Endometrial microvascular endothelial cells (primary cell): ENCODE data around the gene BMERB1. TPM values are rescaled to one million over a fixed set of nuclear protein-coding genes. Genes with fewer than 3 reads are reported as not detected.
"Not testable (repeated sequence)": the region's sequence is repeated elsewhere in the genome, so short reads cannot be mapped to it uniquely, and the experiment has no call there.

ENCODE experiments used
- in situ Hi-C: cut with HindIII; loops from 2 replicates; pipeline ENCODE4 v1.10.0; 2017; ENCODE audit warnings: low sequenced_read_pairs, low pct_unique_long_range_greater_than_20kb; ENCODE audit errors: inconsistent ontology term
- total RNA-seq: library from RNA; depleted of rRNA; stranded (reverse); fragments of >200 nt; gene quantifications from one replicate; pipeline ENCODE4 v1.2.3, GENCODE V29; 2015; ENCODE audit errors: inconsistent ontology term

The BMERB1 gene
- total RNA-seq, 1 donor from 2014 or later = 28.4 TPM

- in situ Hi-C loops = no loop called here
Measured at GRCh38 chr16:15572329-15573001, 138.1 kb downstream of the BMERB1 start.

DNA sequence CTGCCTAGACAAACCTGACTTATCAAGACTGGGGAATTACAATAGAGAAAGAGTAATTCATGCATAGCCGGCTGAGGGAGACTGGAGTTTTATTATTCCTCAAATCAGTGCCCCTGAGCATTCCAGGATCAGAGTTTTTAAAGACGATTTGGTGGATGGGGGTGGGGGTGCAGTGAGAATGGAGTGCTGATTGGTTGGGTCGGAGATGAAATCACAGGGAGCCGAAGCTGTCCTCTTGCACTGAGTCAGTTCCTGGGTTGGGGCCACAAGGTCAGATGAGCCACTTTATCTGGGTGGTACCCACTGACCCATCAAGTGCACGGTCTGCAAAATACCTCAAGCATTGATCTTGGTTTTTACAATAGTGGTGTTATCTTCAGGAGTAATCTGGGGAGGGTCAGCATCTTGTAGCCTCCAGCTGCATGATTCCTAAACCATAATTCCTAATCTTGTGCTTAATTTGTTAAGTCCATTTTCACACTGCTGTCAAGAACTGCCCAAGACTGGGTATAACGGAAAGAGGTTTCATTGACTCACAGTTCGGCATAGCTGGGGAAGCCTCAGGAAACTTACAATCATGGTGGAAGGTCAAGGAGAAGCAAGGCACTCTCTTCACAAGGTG, 139.0 kb downstream of the BMERB1 start:
- in situ Hi-C loops = no loop called here

GRCh38 chr16:15573896-15574613, 139.7 kb downstream of the BMERB1 start:
- in situ Hi-C loops = not testable (repeated sequence)

GRCh38 chr16:15574614-15574948, 140.2 kb downstream of the BMERB1 start:
- in situ Hi-C loops = no loop called here

DNA sequence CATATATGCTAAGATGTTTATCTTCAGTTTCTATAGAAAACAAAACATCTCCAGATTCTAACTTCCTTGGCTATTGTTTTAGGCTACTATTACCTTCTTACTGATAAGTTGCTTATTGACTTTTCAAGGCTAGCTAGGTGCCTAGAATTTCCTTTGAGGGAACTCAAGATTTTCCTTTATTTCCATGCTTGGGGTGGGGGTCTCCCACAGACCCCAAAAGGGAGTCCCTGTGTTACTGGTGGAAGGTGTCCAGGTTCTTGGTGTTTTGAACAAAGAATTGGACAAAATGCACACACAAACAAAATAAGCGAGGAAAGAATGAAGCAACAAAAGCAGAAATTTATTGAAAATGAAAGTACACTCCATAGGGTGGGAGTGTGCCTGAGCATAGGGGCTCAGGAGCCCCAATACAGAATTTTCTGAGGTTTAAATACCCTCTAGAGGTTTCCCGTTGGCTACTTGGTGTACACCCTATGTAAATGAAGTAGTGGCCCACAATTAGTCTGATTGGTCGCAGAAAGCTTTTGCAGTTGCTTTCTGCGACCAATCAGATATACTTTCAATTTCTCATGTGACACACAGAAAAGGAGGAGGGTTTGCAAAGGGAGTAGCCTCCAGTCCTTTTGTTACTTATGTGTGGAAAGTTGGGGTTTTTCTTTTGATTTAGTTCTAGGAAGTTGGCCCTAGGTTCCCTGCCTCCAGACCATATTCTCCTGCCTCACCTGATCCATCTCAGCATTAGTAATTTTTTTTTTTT, 141.1 kb downstream of the BMERB1 start:
- in situ Hi-C loops = no loop called here

DNA sequence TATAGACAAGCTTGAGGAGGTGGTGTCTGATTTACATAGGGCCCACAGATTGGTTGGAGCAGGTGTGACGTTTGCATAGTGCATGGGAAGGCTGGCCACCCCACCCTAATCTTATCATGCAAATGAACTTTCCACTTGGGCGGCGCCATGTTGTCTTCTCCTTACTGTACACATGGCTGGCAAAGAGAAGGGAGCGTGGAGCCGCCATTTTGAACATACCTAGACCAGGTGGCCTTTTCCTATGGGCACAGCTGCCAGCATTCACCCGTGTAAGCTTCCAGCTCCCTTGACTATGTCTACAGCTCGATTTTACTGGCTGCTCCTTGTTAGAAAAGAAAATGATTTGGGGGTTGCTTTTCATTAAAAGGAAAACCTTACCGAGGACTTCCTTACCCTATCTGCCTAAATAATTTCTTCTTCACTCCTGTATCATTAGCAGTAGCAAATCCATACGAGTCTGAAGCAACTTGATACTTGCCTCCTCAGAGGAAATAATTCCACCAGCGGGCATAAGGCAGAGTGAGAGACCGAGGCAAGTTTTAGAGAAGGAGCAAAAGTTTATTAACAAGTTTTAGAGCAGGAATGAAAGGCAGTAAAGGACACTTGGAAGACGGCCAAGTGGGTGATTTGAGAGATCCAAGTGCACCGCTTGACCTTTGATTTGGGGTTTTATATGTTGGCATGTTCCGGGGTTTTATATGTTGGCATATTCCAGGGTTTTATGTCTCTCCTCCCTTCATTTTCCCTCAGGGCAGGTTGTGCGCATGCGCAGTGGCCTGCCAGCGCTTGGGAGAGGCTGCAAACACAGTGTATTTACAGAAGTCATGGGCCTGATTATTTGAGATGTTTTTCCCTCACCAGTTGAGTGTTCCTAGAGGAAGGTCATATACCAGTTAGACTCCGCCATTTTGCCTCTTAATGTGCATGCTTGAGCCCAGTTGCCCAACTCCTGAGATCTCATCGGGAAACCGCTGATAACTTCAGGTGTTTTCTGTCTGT, 142.9 kb downstream of the BMERB1 start:
- in situ Hi-C loops = no loop called here

GRCh38 chr16:15578824-15579223, 144.4 kb downstream of the BMERB1 start:
- in situ Hi-C loops = no loop called here

GRCh38 chr16:15581127-15581815, 146.9 kb downstream of the BMERB1 start:
- in situ Hi-C loops = no loop called here

DNA sequence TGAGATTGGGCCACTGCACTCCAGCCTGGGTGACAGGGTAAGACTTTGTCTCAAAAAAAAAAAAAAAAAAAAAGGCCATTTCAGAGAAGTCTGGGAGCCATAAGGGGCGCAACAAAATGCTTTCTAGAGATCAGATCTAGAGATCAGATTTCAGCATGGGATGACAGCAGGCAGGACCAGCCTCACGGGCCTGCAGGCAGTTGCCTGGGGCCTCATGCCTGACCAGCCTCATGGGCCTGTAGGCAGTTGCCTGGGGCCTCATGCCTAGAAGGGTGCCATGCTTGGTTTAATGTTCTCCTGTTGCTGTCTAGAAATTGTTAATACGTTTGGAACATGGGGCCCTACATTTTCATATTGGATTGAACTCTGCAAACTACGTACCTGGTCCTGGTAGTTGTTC, 149.1 kb downstream of the BMERB1 start:
- in situ Hi-C loops = no loop called here

GRCh38 chr16:15585956-15586355, 151.6 kb downstream of the BMERB1 start:
- in situ Hi-C loops = no loop called here

DNA sequence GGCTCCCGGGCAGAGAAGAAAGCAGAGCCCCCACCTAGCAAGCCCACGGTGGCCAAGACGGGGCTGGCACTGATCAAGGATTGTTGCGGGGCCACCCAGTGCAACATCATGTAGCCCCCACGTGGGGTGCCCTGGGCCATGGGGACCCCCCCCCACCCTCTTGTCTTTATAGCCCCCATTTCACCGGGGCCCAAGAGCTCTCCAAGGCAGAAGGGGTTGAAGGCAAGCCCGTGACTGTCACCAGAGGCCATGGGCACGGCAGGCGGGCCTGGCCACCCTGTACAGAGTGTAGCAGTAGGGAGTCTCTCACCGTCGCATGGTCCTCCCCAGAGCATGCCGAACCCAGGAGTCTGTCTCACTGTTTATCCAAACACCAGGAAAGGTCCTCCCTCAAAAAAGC, 152.3 kb downstream of the BMERB1 start:
- in situ Hi-C loops = no loop called here

DNA sequence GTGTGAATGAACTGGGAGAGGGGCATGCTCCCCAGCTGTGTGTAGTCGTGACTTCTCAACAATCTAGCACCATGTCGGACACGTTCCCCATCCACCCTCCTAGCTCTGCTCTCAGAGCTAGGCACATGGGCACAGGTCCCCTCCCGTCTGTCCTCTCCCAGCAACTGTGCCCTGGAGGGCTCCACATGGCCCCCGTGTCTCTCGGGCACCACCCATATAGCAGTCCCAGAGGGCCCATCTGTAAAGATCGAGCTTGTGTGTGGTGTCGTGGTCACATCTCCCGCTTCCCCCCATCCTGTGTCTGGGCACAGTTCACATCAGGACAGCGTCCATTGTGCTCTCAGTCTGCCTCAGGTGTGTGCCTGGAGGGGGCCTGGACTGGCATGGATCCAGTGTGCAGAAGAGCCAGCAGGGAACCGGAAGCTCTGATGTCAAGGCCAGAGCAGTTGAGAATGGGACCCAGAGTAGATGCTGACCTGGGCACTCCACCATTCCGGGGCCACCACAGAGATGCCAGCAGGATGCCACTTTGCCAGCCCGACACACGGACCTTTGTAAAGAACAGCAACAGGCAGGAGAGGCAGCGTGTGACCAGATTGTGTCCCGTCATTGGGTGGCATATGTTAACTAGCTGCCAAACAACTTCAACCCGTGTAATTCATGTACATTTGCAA, 152.9 kb downstream of the BMERB1 start:
- in situ Hi-C loops = no loop called here

GRCh38 chr16:15592324-15592723, 157.9 kb downstream of the BMERB1 start:
- in situ Hi-C loops = no loop called here

DNA sequence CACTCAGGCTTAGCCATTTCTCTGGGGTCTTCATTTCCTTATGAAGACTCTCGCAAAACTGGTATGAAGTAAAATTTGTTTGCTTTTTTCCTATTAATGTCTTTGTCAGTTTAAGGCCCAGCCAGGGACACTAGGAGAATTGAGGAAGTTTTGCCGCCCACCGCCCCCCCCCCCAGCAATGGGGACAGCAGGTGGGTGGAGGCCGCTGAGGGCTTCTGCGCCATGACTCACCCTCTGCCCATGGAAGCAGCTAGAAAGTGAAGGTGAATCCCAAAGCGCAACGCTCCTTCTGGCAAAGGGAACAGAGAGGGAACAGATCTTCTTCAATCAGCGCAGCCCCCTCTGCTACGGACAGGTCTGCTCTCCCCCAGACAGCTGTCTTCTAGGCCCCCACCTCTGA, 158.8 kb downstream of the BMERB1 start:
- in situ Hi-C loops = no loop called here

DNA sequence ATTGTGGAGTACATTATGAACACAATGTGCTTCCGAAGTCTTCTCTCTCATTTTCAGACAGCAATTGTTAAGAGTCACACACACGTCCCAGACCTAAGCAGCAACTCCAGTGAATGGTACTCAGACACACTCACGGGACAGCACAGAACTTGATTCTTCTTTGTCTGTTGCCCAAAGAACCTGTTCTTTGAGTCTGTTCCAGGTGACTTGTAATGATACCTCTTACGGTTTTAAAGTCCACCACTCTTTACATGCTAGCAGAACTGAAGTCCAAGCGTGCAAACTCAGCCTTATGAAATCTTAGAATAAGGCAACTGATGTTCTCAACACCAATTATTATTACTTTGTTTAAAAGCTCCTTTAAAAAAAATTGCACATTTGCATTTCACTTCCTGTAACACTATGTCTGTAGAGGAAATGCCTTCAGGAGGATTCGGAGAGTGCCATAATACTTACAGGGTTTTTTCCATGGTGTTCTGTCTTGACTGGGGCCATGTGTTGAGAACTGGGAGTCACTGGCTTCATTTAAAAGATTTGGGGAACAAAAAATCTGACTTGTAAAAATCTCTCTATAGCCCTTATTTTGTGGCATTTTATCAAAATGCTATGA, 160.4 kb downstream of the BMERB1 start:
- in situ Hi-C loops = no loop called here

- in situ Hi-C loops = no loop called here
Measured at GRCh38 chr16:15597135-15597534, 162.7 kb downstream of the BMERB1 start.
